GM21717 (cell line): ENCODE measurements around the gene MAPKAP1.

ENCODE experiments used
- ATAC-seq: cut with Tn5 transposase; IDR thresholded peaks from one replicate; pipeline ENCODE4 v1.9.1; 2021; ENCODE audit warnings: mild to moderate bottlenecking, moderate library complexity; ENCODE audit not compliant: unreplicated experiment

Gene MAPKAP1

DNA sequence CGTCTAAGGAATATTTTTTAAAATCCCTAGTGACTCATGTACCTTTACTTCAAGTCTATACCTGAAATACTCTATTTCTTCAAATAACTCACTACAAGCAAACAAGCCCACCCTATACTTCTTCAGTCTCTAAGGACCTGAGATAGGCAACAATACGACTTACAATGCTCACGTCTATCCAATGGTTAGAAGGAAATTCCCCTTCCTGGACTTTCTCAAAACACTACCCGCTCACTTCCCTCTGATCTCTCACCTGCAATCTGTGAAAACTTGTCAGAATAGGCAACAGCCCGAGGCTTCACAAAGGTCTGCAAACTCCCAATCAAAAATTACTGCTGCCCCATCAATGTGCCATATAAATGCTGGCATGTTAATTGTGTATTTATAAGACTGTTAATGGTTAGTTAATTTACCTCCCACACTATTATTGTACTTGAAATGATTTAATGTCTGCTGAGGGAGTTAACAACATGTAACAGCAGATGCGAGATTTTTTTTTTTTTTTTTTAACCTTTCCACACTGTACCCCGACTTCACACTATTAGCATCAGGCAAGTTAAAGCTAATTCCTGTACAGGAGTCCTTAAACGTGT is 27.3 kb downstream of the MAPKAP1 start:
- ATAC-seq: no peak

DNA sequence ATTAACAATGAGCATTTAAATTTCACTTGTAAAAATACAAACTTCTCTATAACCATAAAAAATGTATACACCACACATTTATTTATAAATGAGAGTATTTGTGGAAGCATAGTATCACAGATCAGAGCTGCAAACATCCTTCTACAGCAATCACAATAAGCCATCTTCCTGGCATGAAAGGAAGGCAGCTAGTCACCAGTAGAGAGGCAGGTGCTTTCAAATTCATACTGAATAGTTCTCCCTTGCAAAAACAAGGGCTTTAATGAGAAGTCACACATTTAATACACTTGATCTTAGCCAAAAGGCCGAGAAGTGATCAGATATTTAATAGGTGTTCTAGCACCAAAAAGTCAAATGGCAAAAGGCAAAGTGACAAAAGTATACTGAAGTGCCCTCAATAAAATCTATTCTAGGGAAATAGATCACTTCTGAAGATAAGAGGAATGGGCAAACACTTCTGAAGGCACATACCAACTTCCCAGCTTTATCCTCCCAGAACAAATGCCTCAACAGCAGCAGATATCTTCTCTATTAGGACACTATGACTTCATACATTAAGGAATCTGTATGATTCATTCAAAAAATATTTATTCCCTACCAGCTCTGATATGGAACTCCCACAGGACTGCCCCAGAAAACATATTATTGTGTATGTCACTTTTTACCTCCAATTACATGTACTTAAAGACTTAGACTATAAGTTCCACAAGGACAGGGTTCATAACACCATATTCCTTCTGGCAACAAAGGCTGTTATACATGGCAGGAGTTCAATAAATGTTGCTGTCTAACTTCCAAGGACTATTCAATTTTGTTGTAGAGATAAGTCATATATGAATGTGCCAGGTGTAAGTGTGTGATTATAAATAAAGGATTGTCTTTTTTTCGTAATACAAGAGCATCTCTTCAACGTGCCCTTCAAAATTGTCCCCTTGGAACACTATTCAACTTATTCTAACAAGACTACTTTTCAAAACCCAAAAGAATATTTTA is 31.7 kb downstream of the MAPKAP1 start:
- ATAC-seq: no peak

DNA sequence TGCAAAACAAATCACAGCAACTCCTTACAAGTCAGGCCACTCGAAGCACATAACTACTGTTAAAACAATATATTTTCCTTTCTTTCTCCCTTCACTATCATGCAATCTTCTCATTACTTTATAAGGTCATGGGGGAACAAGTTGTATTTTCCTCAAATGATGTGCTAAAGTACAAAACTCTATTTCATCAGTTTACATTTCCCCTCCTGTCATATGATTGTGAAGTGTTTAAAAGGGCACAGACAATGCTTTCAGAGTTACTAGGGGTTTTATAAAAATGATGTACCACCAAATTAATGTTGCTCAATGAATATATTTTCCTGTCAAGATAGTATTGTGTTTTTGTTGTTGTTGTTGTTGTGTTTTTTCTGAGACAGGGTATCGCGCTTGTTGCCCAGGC is 34.1 kb downstream of the MAPKAP1 start:
- ATAC-seq: no peak

DNA sequence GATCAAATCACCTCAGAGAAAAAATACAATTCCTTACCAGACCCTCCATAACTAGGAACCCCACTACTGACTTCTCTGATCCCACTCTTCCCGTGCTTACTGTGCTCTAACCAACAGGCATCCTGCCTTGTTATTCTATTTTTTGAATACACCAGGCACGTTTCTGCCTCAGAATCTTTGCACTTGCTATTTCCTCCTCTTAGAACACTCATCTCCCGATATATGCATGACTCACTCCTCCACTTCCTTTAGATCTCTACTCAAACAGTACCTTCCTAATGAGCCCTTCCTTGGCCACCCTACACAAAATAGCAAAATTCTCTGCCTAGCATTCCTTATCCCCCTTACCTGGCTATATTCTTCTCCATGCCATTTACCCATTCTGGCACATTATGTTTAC is 43.9 kb downstream of the MAPKAP1 start:
- ATAC-seq: no peak

DNA sequence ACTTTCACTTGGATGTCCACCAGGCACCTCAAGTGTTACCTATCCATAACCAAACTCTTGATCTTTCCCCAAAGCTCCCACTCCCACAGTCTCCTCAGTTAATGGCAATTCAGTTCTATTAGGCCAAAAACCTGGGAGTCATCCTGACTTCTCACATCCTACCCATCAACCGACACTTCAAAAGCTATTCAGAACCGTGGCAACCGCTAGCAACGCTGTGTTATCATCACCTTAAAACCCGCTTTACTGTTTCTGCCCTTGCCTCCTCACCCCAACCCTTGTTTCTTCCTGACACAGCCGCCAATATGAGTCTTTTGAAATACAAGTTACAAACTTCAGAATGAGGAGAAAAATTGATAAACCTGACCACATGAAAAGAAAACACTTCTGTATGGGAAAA is 46.5 kb downstream of the MAPKAP1 start:
- ATAC-seq: no peak

DNA sequence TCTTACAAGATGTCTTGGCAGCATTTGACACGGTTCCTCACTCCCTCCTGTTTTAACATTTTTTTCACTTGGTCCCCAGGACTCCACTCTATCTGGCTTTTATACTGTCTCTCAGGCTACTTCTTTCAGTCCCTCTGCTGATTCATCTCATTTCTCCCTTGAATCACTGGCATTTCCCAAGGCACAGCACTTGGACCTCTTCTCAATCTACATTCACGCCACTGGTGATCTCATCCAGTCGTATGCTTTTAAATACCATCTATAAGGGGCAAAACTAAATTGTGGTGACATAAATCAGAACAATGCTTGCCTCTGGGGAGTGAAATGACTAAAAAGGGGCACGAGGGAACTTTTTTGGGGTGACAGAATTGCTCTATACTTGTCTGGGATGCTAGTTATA is 47.1 kb downstream of the MAPKAP1 start:
- ATAC-seq: no peak

DNA sequence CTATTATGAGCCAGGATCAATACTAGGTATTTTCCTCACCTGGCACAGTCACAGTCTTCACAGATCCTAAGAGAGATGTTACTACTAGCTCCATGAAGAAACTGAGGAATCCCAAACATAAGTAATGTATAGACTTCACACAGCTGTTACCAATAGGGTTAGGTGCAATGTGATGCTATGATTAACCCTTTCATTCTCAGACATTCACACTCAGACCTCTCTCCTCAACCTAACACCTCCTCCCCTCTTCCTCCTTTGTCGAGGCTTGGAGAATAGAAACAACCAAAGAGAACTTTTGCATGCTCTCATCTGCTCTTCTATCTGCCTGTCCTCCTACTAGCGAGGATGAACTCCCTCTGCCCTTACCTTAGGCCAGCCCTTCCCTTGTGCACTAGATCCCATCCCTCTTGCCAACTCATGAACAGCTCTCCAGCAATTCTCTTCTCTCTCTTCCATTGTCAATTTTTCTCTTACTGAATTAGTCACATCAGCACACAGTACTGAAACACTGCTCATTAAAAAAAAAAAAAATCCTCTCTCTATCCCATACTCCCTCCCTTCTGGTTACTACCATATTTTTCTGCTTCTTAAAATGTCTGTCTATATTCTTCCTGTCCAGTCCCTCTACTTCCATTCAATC is 47.7 kb downstream of the MAPKAP1 start:
- no peak for ATAC-seq

DNA sequence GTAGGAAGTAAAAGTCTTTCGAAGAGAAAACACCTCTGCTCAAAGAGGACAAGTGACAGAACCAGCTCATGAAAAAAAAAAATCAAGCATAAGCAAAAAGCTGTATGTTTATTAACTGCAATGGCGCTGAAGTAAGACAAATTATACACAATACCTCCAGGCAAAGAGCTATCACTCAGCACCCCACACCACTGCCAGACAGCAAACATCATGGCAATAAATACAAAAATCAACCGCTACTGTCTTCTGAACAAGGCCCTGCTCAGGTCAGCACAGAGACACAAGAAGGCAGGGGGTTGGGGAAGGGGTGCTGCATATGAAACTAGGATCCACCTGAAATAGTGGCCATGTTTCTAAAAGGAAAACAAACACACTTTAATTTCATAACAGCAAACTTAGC is 50.4 kb downstream of the MAPKAP1 start:
- no peak for ATAC-seq

DNA sequence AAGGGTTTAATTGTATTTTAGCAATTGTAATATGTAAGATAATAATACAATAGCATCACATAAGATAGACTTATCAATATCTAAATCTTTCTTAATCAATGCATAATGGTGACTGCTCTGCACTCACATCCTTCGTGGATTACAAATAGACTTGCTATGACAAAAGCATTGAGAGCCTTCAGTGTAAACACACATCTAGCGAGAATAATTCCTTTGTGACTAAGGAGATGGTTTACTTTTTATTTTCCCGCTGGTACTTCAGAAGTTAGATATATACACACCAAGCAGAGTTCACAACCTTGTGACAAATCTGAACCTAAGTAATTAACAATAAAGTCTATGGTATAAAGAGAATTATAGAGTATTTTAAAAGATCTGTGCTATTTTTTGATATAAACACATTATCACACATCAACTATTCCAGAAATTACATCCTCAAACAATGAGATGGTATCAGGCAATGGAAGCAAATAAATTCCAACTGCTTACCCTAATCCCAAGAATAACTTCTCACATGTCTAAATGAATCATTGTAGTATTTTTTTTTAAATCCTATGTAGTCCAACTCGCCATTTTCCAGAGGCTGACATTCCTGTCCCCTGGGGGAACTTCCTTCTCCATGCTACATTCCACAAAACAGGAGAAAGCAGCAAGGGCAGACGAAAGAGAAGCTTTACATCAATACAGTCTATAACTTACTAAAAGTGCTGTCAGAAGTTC is 51.2 kb downstream of the MAPKAP1 start:
- no peak for ATAC-seq

DNA sequence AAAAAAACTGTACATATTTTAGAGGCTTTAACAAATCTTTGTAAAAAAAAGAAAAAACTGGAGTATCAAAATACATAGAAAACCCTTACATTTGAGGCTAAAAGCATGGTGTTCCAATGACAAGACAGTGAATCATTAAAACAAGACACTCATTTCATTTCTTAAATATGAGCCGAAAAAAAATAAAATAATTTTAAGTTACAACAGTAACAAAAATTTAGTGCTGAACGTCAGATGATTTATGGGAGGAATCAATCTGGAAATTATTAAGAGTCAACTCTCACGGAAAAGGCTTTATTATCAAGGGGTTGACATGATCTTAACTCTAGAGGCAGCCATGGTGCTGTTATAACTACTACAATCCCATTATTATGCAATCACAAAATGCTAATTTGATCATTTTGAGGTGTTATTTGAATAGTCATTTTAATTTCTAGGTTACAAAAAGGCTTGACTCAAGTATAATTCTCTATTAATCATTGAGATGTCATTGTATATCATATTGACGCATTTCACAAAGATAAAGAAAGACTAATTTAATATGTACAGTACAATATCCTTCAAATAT is 51.9 kb downstream of the MAPKAP1 start:
- no peak for ATAC-seq

DNA sequence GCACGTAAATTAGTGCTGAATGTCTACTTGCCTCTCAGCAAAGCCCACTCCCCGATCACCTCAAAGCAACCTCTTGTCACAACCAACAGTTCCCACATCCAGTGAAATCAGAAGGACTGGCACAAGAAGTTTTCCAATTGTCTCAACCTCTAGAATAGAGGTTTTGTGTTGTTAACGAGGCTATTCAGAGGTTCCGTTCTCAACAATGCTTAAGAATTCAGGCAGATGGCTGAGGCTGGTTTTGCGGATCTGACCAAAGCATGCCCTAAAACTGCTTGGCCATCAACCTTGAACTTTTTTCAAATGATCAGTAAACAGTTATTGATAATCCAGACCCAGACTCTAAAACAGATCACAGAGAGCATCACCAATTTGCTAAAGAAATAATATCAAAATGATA is 52.9 kb downstream of the MAPKAP1 start:
- no peak for ATAC-seq

DNA sequence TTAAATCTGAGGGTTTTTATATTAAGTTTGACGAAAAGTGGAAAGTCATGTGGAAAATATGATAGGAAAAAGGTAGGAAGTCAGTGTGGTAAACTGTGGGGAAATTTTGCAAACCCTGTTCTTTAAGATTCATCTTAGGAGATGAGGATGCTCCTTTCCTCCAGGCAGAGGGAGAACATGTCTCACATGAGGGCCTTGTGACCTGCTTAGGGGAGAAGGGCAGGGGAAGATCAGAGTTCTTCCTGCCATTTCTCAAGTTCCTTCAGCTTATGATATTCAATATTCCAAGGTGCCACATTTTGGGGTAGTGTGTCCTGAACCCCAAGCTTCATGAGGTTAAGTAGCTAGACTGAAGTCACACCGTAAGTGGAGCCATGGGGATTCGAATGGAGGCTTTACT is 53.7 kb downstream of the MAPKAP1 start:
- ATAC-seq: no peak

DNA sequence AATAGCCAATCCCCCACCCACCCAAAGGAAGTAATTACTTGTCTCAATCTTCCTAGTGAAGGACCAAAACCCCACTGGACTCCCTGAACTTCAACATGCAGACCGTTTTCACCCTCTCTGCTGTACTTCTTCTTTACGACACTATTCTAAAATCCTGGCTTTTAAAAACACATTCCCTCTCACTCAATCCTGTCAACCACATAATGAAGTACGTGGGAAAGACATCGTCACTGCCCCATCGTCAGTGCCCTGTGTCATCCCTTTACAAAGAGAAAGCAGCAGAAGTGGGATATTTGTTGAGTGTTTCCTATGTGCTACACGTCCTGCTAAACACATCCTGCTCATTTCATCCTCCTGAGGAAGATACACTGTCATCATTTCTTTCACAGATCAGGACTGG is 54.2 kb downstream of the MAPKAP1 start:
- no peak for ATAC-seq

DNA sequence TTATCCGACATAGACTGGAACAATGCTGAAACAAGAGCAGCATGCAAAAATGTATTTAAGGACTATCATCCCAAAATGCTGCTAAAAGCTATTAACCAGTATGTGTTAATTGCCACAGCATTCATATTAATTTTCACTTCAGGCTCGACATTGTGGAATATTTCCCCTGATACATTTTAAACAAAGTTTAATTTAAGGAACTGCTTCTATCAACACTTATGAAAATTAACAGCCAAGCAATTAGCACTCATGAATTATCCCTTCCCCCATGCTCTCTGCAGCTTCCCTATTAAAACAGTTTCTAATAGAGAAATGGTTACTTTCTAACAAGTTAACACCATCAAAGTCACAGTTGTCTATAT is 54.8 kb downstream of the MAPKAP1 start:
- no peak for ATAC-seq

DNA sequence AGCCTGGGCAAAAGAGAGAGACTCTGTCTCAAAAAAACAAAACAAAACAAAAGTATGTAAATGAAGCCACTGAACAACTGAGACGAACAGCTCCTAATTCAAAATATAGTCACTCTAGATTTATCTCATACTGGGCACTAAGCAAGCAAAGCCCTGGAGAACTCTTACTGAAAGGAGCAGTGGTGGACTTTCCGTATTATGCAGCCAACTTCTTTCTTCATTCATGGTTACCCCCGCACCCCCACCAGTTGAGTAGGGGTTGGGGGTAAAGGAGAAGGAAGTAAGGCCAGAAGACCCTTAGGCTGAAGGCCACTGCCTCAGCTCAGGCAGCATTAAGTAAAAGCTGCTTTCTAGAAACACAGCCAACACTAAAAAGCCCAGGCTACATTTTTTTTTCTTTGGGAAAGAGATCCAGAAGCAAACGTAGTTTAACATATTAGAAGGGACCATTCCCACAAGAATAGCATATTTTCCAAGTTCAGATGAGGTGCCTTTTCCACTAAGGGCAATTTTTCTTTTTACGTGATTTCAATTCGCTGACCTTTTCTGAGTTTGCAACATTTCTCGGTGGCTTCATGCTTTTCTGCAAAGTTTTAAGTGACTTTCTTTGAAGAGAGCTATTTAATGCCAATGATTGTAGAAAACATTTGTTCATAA is 55.3 kb downstream of the MAPKAP1 start:
- no peak for ATAC-seq

DNA sequence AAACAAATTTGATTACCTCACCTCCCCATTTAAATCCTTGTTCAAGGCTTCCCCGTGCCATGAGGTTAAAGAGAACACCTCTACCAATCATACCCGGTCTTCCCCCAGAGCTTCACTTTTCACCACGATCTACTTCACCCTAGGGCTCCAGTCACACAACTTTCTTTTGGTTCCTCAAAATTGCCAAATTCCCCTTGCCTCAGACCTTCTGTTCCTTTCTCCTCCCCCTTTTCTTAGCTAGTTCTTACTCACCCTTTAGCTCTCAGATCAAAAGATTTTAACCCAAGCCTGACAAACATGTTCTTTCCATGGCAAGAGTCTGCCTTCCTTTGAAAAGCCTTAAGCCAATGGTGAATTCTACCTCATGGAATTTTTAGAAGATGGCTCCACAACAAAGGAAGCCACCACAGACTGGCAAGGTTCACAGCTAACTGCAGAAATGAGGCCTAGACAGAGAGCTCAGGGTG is 56.7 kb downstream of the MAPKAP1 start:
- no peak for ATAC-seq

DNA sequence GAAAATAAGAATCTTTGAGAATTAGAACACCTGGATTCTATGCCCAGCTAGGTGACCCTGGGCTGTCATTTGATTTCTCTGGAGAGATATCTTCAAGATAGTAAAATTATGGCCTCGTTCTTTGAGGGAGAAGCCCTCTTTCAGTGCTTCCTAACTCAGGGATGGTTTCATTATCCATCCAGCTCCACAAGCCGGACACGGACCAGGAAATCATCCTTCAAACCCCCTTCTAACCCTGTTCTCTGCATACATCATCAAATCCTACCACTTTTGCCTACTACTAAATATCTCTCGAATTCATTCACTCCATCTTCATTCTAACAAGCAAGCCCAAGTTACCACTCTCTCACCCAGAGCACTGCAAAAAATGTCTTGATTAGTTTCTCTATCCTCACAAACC is 57.2 kb downstream of the MAPKAP1 start:
- ATAC-seq: no peak

DNA sequence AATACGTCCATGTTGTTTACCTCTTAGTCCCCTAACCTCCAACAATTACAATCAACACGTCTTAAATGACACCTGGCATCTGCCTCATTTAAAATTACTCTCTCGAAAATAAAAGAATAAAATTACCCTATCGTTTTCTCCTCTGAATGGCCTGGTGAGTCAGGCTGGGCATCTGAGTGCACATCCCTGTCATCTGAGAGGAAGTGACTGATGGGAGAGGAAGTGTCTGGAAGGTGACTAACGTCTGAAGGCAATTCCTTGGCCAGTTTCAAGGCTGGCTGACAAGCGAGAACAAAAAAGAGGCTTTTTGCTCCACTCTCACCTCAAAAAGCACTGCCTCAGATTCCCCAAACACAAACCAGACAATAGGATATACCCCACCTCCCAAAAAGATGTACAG is 57.7 kb downstream of the MAPKAP1 start:
- no peak for ATAC-seq

DNA sequence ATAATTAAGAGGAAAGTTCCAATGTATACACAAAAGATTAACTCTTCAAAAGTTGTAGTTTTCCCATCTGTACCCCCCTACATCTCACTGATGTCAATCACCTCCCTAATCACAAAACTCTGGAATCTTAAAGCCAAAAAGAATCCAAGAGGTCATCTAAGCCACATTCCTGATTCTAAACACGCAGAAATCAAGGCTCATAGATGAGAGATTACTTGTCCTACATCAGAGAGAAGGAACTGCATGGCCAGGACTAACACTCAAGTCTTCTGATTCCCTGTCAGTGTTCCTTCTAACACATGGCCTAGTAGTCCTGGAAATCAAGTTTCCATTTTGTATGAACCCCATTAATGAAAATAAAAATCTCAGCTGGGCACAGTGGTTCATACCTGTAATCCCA is 58.7 kb downstream of the MAPKAP1 start:
- no peak for ATAC-seq

DNA sequence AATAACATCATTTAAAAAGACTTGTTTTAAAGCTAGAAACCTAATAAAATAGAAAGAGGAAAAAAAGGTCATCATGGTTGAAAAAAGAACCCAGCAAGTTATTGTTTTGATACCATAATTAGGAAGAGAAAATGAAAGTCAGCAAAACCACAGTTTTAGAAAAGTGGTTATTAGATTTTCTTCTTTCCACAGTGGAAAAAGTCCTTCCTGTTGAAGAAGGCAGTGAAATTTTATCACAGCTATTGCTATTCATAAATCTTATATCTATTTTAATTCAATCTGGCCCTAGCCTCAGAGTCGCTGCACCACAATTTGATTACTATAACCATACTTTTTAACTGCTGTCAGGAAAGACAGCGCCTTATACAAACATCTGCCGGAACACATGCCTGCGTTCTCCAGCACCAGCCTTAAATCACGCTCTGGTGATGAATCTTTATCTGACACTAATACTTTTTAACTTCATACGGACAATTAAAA is 60.3 kb downstream of the MAPKAP1 start:
- no peak for ATAC-seq
